GM12801 (cell line): ENCODE data around the gene NDUFB8.

ENCODE experiments used
- CTCF ChIP-seq: IDR thresholded peaks from one replicate; pipeline ENCODE4 v1.5.1; 2011; ENCODE audit warnings: control low read depth; ENCODE audit not compliant: insufficient read length; ENCODE audit errors: extremely low read depth

The NDUFB8 gene

DNA sequence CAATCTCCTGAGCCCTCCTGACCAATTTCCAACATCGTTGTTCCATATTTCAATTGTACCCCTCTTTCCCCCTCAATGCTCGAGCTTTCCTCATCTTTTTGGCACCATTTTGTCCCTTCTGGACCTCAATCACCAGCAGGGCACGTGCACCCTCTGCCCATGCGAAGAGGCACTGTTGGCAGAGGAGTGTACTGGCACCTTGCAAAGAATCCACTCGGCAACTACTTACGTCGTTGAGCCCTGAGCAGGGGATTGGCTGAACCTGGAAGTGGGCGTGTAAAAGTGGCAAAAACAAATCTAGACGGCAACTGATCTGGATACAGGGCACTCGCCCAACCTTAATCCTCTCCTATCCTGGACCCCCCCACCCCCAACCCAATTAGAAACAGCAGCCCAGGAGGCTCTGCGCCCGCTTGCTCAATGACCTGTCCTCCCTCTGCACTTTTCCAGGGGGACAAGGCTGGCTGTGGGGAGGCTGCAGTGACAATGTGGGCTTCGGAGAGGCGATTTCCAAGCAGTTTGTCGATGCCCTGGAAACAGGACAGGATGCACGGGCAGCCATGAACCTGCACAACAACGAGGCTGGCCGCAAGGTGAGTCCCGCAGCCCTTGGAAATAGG, 48.1 kb downstream of the NDUFB8 start:
- no peak for TF ChIP-seq CTCF

- TF ChIP-seq CTCF, result no peak
Observed at GRCh38 chr10:100480002-100480401, 49.7 kb downstream of the NDUFB8 start.

GRCh38 chr10:100479037-100479436, 50.6 kb downstream of the NDUFB8 start:
- no peak for TF ChIP-seq CTCF

GRCh38 chr10:100477970-100478369, 51.7 kb downstream of the NDUFB8 start:
- no peak for TF ChIP-seq CTCF
